ENCODE measurements around the gene TIMM50. TPM values are rescaled to one million over a fixed set of nuclear protein-coding genes. Genes with fewer than 3 reads are reported as not detected.
A peak's percentile ranks its signal among the peaks of the same experiment; 100 is the strongest.

TIMM50 gene
- total and polyA plus RNA-seq, 12 donors = 67.3 to 160 (median 79.9) TPM

DNA sequence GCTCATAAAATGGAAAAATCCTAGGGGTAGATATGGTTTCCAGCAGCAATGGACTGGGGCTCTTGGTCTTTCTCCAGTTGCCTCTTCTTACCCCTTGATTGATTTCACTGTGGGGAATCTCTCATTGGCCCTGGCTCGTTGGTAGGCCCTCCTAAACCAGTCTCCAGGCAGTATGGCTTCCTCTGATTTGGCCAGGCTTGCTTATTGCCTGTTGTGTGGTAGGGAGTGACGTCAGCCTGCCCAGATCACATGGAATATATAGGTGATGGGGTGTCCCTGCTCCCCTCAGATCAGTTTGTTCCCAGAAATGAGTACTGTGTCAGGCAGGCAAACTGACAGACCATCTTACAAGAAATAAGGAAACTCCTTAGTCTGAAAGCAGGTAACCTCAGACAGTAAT is 28.6 kb downstream of the TIMM50 start:
- Histone ChIP-seq H3K27ac (no peak overlapping the region), H3K27me3 (peaks cover 17 to 96% (median 90%) of the 10 kb centered on the region in 7 donors), H3K9me3 (no peaks in the 10 kb centered on the region), H3K36me3 (no peaks in the 10 kb centered on the region), H3K4me1 (peaks cover 0 to 11% (median 5%) of the 10 kb centered on the region in 9 donors), H3K4me3 (no peak overlapping the region)
- 56 to 63% methylated on average over 2 of the region's 2 CpGs for WGBS, 2 donors
- intact Hi-C loops (cut with DNase I) = no loop called here
- ATAC-seq (no peak), DNase-seq (no peak)
- TF ChIP-seq, protein P1, sequence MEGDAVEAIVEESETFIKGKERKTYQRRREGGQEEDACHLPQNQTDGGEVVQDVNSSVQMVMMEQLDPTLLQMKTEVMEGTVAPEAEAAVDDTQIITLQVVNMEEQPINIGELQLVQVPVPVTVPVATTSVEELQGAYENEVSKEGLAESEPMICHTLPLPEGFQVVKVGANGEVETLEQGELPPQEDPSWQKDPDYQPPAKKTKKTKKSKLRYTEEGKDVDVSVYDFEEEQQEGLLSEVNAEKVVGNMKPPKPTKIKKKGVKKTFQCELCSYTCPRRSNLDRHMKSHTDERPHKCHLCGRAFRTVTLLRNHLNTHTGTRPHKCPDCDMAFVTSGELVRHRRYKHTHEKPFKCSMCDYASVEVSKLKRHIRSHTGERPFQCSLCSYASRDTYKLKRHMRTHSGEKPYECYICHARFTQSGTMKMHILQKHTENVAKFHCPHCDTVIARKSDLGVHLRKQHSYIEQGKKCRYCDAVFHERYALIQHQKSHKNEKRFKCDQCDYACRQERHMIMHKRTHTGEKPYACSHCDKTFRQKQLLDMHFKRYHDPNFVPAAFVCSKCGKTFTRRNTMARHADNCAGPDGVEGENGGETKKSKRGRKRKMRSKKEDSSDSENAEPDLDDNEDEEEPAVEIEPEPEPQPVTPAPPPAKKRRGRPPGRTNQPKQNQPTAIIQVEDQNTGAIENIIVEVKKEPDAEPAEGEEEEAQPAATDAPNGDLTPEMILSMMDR (IDR thresholded peaks at IDR 0.05) = no peak

DNA sequence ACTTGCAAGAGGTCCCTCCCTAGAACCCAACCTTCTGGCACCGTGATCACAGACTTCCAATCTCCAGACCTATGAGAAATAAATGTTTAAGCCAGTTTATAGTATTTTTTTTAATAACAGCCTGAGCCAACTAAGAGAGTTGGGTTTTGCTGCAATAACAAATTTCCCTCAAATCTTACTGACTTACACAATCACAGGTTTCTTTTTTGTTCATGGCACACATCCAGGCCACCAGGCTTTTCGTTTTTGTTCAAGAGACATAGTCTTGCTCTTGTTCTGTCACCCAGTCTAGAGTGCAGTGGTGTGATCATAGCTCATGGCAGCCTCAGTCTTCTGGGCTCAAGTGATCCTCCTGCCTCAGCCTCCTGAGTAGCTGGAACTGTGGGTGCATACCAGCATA is 32.4 kb downstream of the TIMM50 start:
- Histone ChIP-seq H3K4me1 (peaks cover 5 to 16% (median 13%) of the 10 kb centered on the region in 9 donors), H3K4me3 (no peak overlapping the region), H3K27ac (no peak overlapping the region), H3K27me3 (peaks cover 22 to 94% (median 89%) of the 10 kb centered on the region in 7 donors), H3K36me3 (no peaks in the 10 kb centered on the region), H3K9me3 (no peaks in the 10 kb centered on the region)
- TF ChIP-seq, protein P1 (IDR thresholded peaks at IDR 0.05) = no peak
- ATAC-seq (no peak), DNase-seq (no peak)
- intact Hi-C loops (cut with DNase I) = no loop called here
- 49 to 66% methylated on average over 2 of the region's 2 CpGs for WGBS, 2 donors

DNA sequence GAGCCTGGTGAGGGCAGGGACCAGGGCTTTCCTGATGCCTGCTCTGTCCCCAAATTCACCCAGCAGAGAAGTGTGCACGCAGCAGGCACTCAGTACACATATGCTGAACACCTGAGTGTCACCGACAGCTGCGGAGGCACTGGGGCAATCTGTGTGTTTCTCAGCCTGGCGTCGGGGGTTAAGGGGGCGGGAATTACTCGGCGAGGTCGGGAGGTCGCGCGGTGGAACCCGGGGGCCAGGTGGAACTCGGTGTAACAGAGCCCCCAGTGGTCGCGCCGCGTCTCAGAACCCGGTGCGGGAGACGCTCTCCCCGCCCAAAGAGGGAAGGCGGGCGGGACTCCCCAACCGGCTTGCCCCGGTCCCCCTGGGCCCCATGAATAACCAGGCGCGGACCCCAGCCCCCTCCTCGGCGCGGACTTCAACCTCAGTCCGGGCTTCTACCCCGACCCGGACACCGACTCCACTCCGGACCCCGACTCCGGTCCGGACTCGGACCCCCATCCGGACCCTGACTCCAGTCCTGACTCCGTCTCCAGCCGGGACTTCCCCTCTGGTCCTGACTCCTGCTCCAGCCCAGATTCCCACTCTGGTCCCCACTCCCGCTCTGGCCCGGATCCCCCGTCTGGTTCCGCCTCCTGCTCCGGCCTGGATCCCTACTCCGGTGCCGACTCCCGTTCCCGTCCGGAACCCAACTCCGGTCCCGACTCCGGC is 34.4 kb downstream of the TIMM50 start, which contains the start of gene SELENOV:
Gene SELENOV, plus strand, starts transcription at position 300 of the 711 bp plus-strand sequence. Its CDS starts 74 bp downstream, at position 374.
- Histone ChIP-seq H3K9me3 (no peaks in the 10 kb centered on the region), H3K4me3 (peak within 1 kb of the TSS; percentile 0 to 44 (median 30)), H3K36me3 (no peaks in the 10 kb centered on the region), H3K4me1 (peaks cover 5 to 16% (median 13%) of the 10 kb centered on the region in 9 donors), H3K27me3 (peaks cover 22 to 77% (median 71%) of the 10 kb centered on the region in 7 donors), H3K27ac (no peak within 1 kb of the TSS)
- peak in 4 of 8 donors; percentile 24 to 41 (median 30) for ATAC-seq
- intact Hi-C loops (cut with DNase I) = no loop called here
- no peak for DNase-seq
- WGBS, 2 donors = 0 to 1% methylated on average over 54 to 56 of the region's 56 CpGs
- TF ChIP-seq, protein P1 (IDR thresholded peaks at IDR 0.05) = no peak

DNA sequence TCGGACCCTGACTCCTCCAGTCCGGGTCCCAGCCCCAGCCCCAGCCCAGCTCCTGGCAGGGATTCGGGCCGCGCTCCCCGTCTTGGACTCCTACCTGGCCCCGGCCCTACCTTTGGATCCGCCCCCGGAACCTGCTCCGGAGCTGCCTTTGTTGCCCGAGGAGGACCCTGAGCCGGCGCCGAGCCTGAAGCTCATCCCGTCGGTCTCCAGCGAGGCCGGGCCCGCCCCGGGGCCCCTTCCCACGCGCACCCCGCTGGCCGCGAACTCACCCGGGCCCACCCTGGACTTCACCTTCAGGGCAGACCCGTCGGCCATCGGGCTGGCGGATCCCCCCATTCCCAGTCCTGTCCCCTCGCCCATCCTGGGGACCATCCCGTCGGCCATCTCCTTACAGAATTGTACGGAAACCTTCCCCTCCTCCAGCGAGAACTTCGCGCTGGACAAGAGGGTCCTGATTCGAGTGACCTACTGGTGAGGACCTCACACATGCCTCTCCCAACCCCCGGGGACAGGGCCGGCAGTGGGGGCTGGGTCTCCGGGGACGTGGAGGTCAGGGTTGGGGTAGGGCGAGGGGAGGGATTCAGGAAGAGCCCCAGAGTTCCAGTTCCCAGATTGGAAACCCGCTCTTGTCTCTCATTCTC is 35.0 kb downstream of the TIMM50 start:
- H3K4me1 ChIP-seq = peaks cover 5 to 16% (median 13%) of the 10 kb centered on the region in 9 donors
- H3K9me3 ChIP-seq = no peaks in the 10 kb centered on the region
- H3K27ac ChIP-seq = no peak overlapping the region
- no peak for DNase-seq
- 1 to 2% methylated on average over 44 of the region's 44 CpGs for WGBS, 2 donors
- no peaks in the 10 kb centered on the region for H3K36me3 ChIP-seq
- TF ChIP-seq, protein P1 (IDR thresholded peaks at IDR 0.05) = no peak
- peak overlapping the region in 9 of 10 donors; percentile 15 to 44 (median 32) for H3K4me3 ChIP-seq
- H3K27me3 ChIP-seq = peaks cover 22 to 72% (median 70%) of the 10 kb centered on the region in 7 donors
- peak in 1 of 8 donors; percentile 53 for ATAC-seq
- intact Hi-C loops (cut with DNase I) = no loop called here

Data from heart right ventricle (tissue), 16 donors.